Stimulated activated CD4-positive, alpha-beta T cell treated with anti-CD3 and anti-CD28 coated beads, Interleukin-2, amount 100 ng/mL, for 24 hours (primary cell): ENCODE results near the gene FYCO1.

Source experiments
- DNase-seq, 2 donors: peaks; one replicate each; pipeline ENCODE4 v3.0.0-alpha.2; 2020

The FYCO1 gene

GRCh38 chr3:45958321-45958791 is 37.3 kb downstream of the FYCO1 start:
- no peak for DNase-seq

GRCh38 chr3:45957586-45957985 is 38.0 kb downstream of the FYCO1 start:
- no peak for DNase-seq

GRCh38 chr3:45955706-45956105 is 39.9 kb downstream of the FYCO1 start:
- DNase-seq, result no peak

GRCh38 chr3:45955017-45955647 is 40.5 kb downstream of the FYCO1 start:
- no peak for DNase-seq

- no peak for DNase-seq
Measured at GRCh38 chr3:45954306-45954705, 41.3 kb downstream of the FYCO1 start.

- DNase-seq, result no peak
Measured at GRCh38 chr3:45953536-45953935, 42.1 kb downstream of the FYCO1 start.

- DNase-seq, result no peak
Measured at GRCh38 chr3:45952456-45952855, 43.2 kb downstream of the FYCO1 start.

- no peak for DNase-seq
Measured at GRCh38 chr3:45951946-45952345, 43.7 kb downstream of the FYCO1 start.

- peak; percentile 47 to 50 for DNase-seq
Measured at GRCh38 chr3:45950686-45951600, 44.7 kb downstream of the FYCO1 start.

GRCh38 chr3:45950131-45950530 is 45.5 kb downstream of the FYCO1 start:
- DNase-seq, result no peak

GRCh38 chr3:45949432-45949831 is 46.2 kb downstream of the FYCO1 start:
- no peak for DNase-seq

GRCh38 chr3:45948881-45949280 is 46.7 kb downstream of the FYCO1 start:
- no peak for DNase-seq

GRCh38 chr3:45948311-45948781 is 47.3 kb downstream of the FYCO1 start:
- no peak for DNase-seq

- DNase-seq, result no peak
Measured at GRCh38 chr3:45947361-45947760, 48.3 kb downstream of the FYCO1 start.

GRCh38 chr3:45946875-45947274 is 48.7 kb downstream of the FYCO1 start:
- no peak for DNase-seq

GRCh38 chr3:45946307-45946706 is 49.3 kb downstream of the FYCO1 start:
- DNase-seq, result no peak

GRCh38 chr3:45944830-45945620 is 50.6 kb downstream of the FYCO1 start:
- DNase-seq, result no peak

- DNase-seq, result peak; percentile 38 to 49
Measured at GRCh38 chr3:45943207-45943846, 52.3 kb downstream of the FYCO1 start, which contains the start of gene CXCR6. Gene CXCR6, plus strand, starts transcription at chr3:45943464. Its CDS starts 3,018 bp downstream, at chr3:45946482.

GRCh38 chr3:45942051-45942825 is 53.4 kb downstream of the FYCO1 start:
- no peak for DNase-seq

- DNase-seq, result no peak
Measured at GRCh38 chr3:45940781-45941365, 54.8 kb downstream of the FYCO1 start.
